CD14-positive monocyte (primary cell): ENCODE data around the gene DIAPH1. TPM values are rescaled to one million over a fixed set of nuclear protein-coding genes. Genes with fewer than 3 reads are reported as not detected.

Experiments used
- DNase-seq, 3 donors: peaks; one replicate each; pipeline ENCODE4 v3.0.0-alpha.2; 2011 to 2022
- H2AFZ ChIP-seq: 2 replicates; pipeline ENCODE4 v1.6.0; 2012; ENCODE audit warnings: mild to moderate bottlenecking, low read depth, low read length, inconsistent platforms; ENCODE audit not compliant: insufficient read depth, poor library complexity, severe bottlenecking
- H3K27ac ChIP-seq, 2 donors: 1 replicate in 1 of 2; 2 replicates in 1 of 2; pipeline ENCODE4 v1.5.1; 2012 to 2013; ENCODE audit warnings: low read length in 2 of 2, control low read depth in 1 of 2, inconsistent platforms in 1 of 2, low read depth in 1 of 2, mild to moderate bottlenecking in 1 of 2
- H3K27me3 ChIP-seq, 2 donors: one replicate each; pipeline versions ENCODE4 v1.6.0 to v1.6.1; 2011 to 2013; ENCODE audit warnings: low read length in 2 of 2; ENCODE audit not compliant: control insufficient read depth in 2 of 2, insufficient read depth in 2 of 2
- H3K36me3 ChIP-seq, 2 donors: replicated peaks in 1 of 2; 1 replicate in 1 of 2; 2 replicates in 1 of 2; pipeline versions ENCODE4 v1.5.1 to v1.6.1; 2012 to 2013; ENCODE audit warnings: low read length in 2 of 2, control low read depth in 1 of 2, inconsistent platforms in 1 of 2, mild to moderate bottlenecking in 1 of 2; ENCODE audit not compliant: insufficient read depth in 2 of 2, control insufficient read depth in 1 of 2
- H3K4me1 ChIP-seq, 2 donors: 1 replicate in 1 of 2; 2 replicates in 1 of 2; pipeline versions ENCODE4 v1.5.1 to v1.6.1; 2012 to 2013; ENCODE audit warnings: low read length in 2 of 2, control low read depth in 1 of 2, inconsistent platforms in 1 of 2, mild to moderate bottlenecking in 1 of 2, moderate library complexity in 1 of 2; ENCODE audit not compliant: insufficient read depth in 2 of 2, control insufficient read depth in 1 of 2
- H3K4me2 ChIP-seq: replicated peaks from 2 replicates; pipeline ENCODE3; 2012; ENCODE audit warnings: low read length, moderate library complexity, mild to moderate bottlenecking; ENCODE audit not compliant: poor library complexity, severe bottlenecking; ENCODE audit errors: extremely low read depth
- H3K4me3 ChIP-seq, 3 experiments: fragments of 200-600 bp in 1 of 3; sonication (generic) in 1 of 3; replicated peaks in 1 of 3; 1 replicate in 2 of 3; 2 replicates in 1 of 3; pipeline ENCODE4 v1.5.1; 2011 to 2013; ENCODE audit warnings: low read length in 3 of 3, mild to moderate bottlenecking in 3 of 3, control low read depth in 2 of 3, low read depth in 2 of 3, inconsistent platforms in 1 of 3, moderate library complexity in 1 of 3
- H3K79me2 ChIP-seq: 2 replicates; pipeline ENCODE4 v1.6.0; 2012; ENCODE audit warnings: mild to moderate bottlenecking, control low read depth, inconsistent platforms, low read length, moderate library complexity; ENCODE audit not compliant: insufficient read depth
- H3K9ac ChIP-seq: 2 replicates; pipeline ENCODE4 v1.6.0; 2017; ENCODE audit warnings: low read length, mild to moderate bottlenecking; ENCODE audit not compliant: insufficient read depth, poor library complexity, severe bottlenecking
- H3K9me3 ChIP-seq, 2 donors: replicated peaks in 1 of 2; 1 replicate in 1 of 2; 2 replicates in 1 of 2; pipeline versions ENCODE4 v1.5.1 to v1.6.1; 2012 to 2013; ENCODE audit warnings: low read length in 2 of 2, control low read depth in 1 of 2; ENCODE audit not compliant: control insufficient read depth in 1 of 2, insufficient read depth in 1 of 2
- H4K20me1 ChIP-seq: 2 replicates; pipeline ENCODE4 v1.6.0; 2012; ENCODE audit warnings: mild to moderate bottlenecking, low read length, control low read depth, moderate library complexity; ENCODE audit not compliant: insufficient read depth
- H3K27ac Mint-ChIP-seq, 7 donors: one replicate each; pipeline ENCODE4 v1.8.0; 2020; ENCODE audit warnings: mild to moderate bottlenecking in 7 of 7, mixed read lengths in 7 of 7, moderate library complexity in 6 of 7, inconsistent platforms in 2 of 7
- H3K27me3 Mint-ChIP-seq, 3 donors: one replicate each; pipeline ENCODE4 v1.8.0; 2021 to 2022; ENCODE audit warnings: low read depth in 3 of 3, mild to moderate bottlenecking in 3 of 3, mixed read lengths in 3 of 3, moderate library complexity in 3 of 3, inconsistent platforms in 1 of 3
- H3K36me3 Mint-ChIP-seq, 2 donors: one replicate each; pipeline ENCODE4 v1.8.0; 2020; ENCODE audit warnings: mixed read lengths in 2 of 2, inconsistent platforms in 1 of 2, mild to moderate bottlenecking in 1 of 2
- H3K4me1 Mint-ChIP-seq: one replicate; pipeline ENCODE4 v1.8.0; 2020; ENCODE audit warnings: mild to moderate bottlenecking, mixed read lengths
- H3K4me3 Mint-ChIP-seq, 2 donors: one replicate each; pipeline ENCODE4 v1.8.0; 2020; ENCODE audit warnings: mild to moderate bottlenecking in 2 of 2, mixed read lengths in 2 of 2, moderate library complexity in 1 of 2
- H3K9me3 Mint-ChIP-seq, 7 donors: one replicate each; pipeline ENCODE4 v1.8.0; 2020 to 2022; ENCODE audit warnings: mixed read lengths in 7 of 7, mild to moderate bottlenecking in 6 of 7, moderate library complexity in 6 of 7, inconsistent platforms in 2 of 7
- WGBS: methylation state at CpG from one replicate; pipeline ENCODE4 v1.1.5; 2013; ENCODE audit warnings: missing lambda C conversion rate; ENCODE audit not compliant: insufficient coverage; 5-methylcytosine and 5-hydroxymethylcytosine counted together
- intact Hi-C, 2 donors: fragments of 100-400 bp; cut with micrococcal nuclease; formaldehyde crosslinking; loops; one replicate each; pipeline versions ENCODE4 v1.15.0 to v1.15.1; 2023
- polyA plus RNA-seq, 3 donors: library from polyadenylated mRNA; depleted of rRNA in 1 of 3; unstranded in 2 of 3; stranded (reverse) in 1 of 3; fragments of 300-500 nt in 2 of 3; fragments of >200 nt in 1 of 3; fragmentation: Illumina TruSeq in 2 of 3; gene quantifications; 1 replicate in 2 of 3; 2 replicates in 1 of 3; pipeline ENCODE4 v1.2.3, GENCODE V29; 2012 to 2021
- TF ChIP-seq, protein P1 (sequence below): fragments of 200-600 bp; IDR thresholded peaks from one replicate; pipeline ENCODE4 v1.8.0; 2022; ENCODE audit warnings: antibody characterized with exemption, mild to moderate bottlenecking

The DIAPH1 gene
- polyA plus RNA-seq, 3 donors = 60.2 to 140 (median 98.6) TPM

DNA sequence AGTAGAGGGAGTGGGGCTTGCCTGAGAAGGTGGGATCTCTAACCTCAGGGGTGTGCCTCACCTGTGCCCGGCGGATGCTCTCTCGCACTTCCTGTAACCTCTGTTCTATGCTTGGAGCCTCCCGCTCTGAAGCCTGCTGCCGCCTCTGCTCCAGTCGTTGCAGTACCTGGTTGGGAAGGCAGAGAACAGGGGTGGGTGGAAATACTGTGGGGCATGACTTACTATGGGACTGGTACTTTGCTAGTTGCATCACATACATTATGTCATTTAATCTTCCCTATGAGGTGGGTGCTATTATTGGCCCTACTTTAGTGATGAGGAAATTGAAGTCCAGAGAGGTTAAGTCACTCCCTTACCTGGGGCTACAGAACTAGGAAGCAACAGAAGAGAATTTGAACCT, 27.2 kb upstream of the DIAPH1 start:
- Histone ChIP-seq H3K4me2 (no peak overlapping the region), H3K27me3 (no peaks in the 10 kb centered on the region), H3K9ac (no peak overlapping the region), H4K20me1 (no peaks in the 10 kb centered on the region), H3K4me3 (no peak overlapping the region), H2AFZ (no peak overlapping the region), H3K27ac (no peak overlapping the region), H3K79me2 (no peaks in the 10 kb centered on the region), H3K4me1 (peaks cover 9 to 23% of the 10 kb centered on the region in 2 donors), H3K36me3 (peaks cover 38 to 69% of the 10 kb centered on the region in 2 donors), H3K9me3 (no peaks in the 10 kb centered on the region)
- H3K4me3 Mint-ChIP-seq = no peak overlapping the region
- TF ChIP-seq, protein P1, sequence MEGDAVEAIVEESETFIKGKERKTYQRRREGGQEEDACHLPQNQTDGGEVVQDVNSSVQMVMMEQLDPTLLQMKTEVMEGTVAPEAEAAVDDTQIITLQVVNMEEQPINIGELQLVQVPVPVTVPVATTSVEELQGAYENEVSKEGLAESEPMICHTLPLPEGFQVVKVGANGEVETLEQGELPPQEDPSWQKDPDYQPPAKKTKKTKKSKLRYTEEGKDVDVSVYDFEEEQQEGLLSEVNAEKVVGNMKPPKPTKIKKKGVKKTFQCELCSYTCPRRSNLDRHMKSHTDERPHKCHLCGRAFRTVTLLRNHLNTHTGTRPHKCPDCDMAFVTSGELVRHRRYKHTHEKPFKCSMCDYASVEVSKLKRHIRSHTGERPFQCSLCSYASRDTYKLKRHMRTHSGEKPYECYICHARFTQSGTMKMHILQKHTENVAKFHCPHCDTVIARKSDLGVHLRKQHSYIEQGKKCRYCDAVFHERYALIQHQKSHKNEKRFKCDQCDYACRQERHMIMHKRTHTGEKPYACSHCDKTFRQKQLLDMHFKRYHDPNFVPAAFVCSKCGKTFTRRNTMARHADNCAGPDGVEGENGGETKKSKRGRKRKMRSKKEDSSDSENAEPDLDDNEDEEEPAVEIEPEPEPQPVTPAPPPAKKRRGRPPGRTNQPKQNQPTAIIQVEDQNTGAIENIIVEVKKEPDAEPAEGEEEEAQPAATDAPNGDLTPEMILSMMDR = no peak
- peaks cover 25% of the 10 kb centered on the region for H3K4me1 Mint-ChIP-seq
- H3K36me3 Mint-ChIP-seq = peaks cover 64 to 70% of the 10 kb centered on the region in 2 donors
- DNase-seq = no peak
- no peak overlapping the region for H3K27ac Mint-ChIP-seq
- 100% methylated on average over 3 of the region's 6 CpGs for WGBS
- intact Hi-C loops = no loop called here
- H3K9me3 Mint-ChIP-seq = no peaks in the 10 kb centered on the region
- H3K27me3 Mint-ChIP-seq = peaks cover 0 to 2% (median 0%) of the 10 kb centered on the region in 3 donors

DNA sequence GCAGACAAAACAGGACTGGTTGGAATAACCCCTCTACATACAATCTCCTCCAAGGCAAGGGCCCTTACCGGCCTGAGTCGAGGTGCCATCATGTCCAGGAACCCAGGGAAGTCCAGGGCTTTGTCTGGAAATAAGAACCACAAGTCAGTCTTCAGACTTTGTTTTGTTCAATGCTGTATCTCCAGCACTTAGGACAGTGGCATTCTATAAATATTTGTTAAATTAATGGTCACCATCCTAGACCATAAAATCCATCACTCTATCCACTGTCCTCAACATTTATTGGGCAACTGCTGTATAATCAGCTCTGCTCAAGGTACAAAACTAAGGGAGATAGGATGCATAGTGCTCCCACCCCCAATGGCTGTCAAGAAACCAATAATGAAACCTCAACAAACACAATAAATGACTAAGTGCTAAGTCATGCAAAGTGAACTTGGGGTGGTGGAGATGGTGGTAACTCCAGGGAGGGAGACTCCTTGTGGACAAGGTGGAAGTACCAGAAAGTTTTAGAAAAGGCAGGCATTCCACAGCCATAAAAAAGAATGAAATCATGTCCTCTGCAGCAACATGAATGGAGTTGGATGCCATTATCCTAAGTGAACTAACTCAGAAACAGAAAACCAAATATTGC, 23.0 kb upstream of the DIAPH1 start:
- peaks cover 28 to 52% of the 10 kb centered on the region in 2 donors for H3K36me3 ChIP-seq
- TF ChIP-seq, protein P1 = no peak
- no peak overlapping the region for H3K27ac Mint-ChIP-seq
- intact Hi-C loops = no loop called here
- H3K4me1 Mint-ChIP-seq = peaks cover 14% of the 10 kb centered on the region
- 94% methylated on average over 2 of the region's 2 CpGs for WGBS
- no peak overlapping the region for H3K27ac ChIP-seq
- no peak overlapping the region for H2AFZ ChIP-seq
- peaks cover 0 to 2% (median 0%) of the 10 kb centered on the region in 7 donors for H3K9me3 Mint-ChIP-seq
- H3K36me3 Mint-ChIP-seq = peaks cover 49 to 55% of the 10 kb centered on the region in 2 donors
- no peak overlapping the region for H3K9ac ChIP-seq
- H4K20me1 ChIP-seq = peaks cover 8% of the 10 kb centered on the region
- DNase-seq = no peak
- no peak overlapping the region for H3K4me3 Mint-ChIP-seq
- H3K4me2 ChIP-seq = no peak overlapping the region
- no peak overlapping the region for H3K4me3 ChIP-seq
- no peaks in the 10 kb centered on the region for H3K27me3 ChIP-seq
- no peaks in the 10 kb centered on the region for H3K9me3 ChIP-seq
- H3K27me3 Mint-ChIP-seq = peaks cover 0 to 2% (median 0%) of the 10 kb centered on the region in 3 donors
- peaks cover 15 to 30% of the 10 kb centered on the region in 2 donors for H3K4me1 ChIP-seq
- no peaks in the 10 kb centered on the region for H3K79me2 ChIP-seq
